Caco-2 (cell line): ENCODE measurements around the gene HCCS. TPM values are rescaled to one million over a fixed set of nuclear protein-coding genes. Genes with fewer than 3 reads are reported as not detected.
A peak's percentile ranks its signal among the peaks of the same experiment; 100 is the strongest.

ENCODE experiments used
- BruUV-seq: library from RNA; stranded (reverse); fragments of 400-500 nt; replicated peaks from 2 replicates; lab custom pipeline; 2021; lab: Mats Ljungman, UMichigan
- CTCF ChIA-PET: fragments of 300-600 bp; sonication (Branson Sonifier 250); formaldehyde crosslinking; loops from one replicate; lab custom pipeline; 2022; ENCODE audit warnings: antibody characterized with exemption; lab: Charles Lee
- POLR2A ChIA-PET: fragments of 300-600 bp; sonication (Branson Sonifier 250); formaldehyde crosslinking; loops from one replicate; lab custom pipeline; 2022; ENCODE audit warnings: antibody characterized with exemption; lab: Charles Lee
- DNase-seq, 2 experiments: peaks; one replicate each; pipeline versions ENCODE4 v3.0.0 to v3.0.0-alpha.2; 2020 to 2022
- H3K27me3 ChIP-seq: replicated peaks from 2 replicates; pipeline ENCODE4 v1.6.0; 2011; ENCODE audit warnings: low read length; ENCODE audit not compliant: control insufficient read depth, insufficient read depth
- H3K36me3 ChIP-seq: 2 replicates; pipeline ENCODE4 v1.5.1; 2011; ENCODE audit warnings: low read length; ENCODE audit not compliant: control insufficient read depth, insufficient read depth
- H3K4me1 ChIP-seq: fragments of 250-450 bp; sonication (Bioruptor Pico); 2 replicates; pipeline ENCODE4 v1.5.1; 2020; ENCODE audit warnings: mild to moderate bottlenecking
- H3K4me3 ChIP-seq: 2 replicates; pipeline ENCODE4 v1.5.1; 2011; ENCODE audit warnings: low read depth, mild to moderate bottlenecking, control low read depth, low read length
- H3K9me3 ChIP-seq: fragments of 250-450 bp; sonication (Bioruptor Pico); 2 replicates; pipeline ENCODE4 v1.5.1; 2020; ENCODE audit warnings: mild to moderate bottlenecking, moderate library complexity
- H3K27ac Mint-ChIP-seq: one replicate; pipeline ENCODE4 v1.8.0; 2022; ENCODE audit warnings: mixed read lengths; ENCODE audit not compliant: unreplicated experiment
- H3K27me3 Mint-ChIP-seq: one replicate; pipeline ENCODE4 v1.8.0; 2022; ENCODE audit warnings: mixed read lengths; ENCODE audit not compliant: insufficient read depth, unreplicated experiment
- H3K36me3 Mint-ChIP-seq: one replicate; pipeline ENCODE4 v1.8.0; 2022; ENCODE audit warnings: mild to moderate bottlenecking, mixed read lengths; ENCODE audit not compliant: insufficient read depth, unreplicated experiment
- H3K4me1 Mint-ChIP-seq: one replicate; pipeline ENCODE4 v1.8.0; 2022; ENCODE audit warnings: low read depth, mixed read lengths; ENCODE audit not compliant: unreplicated experiment
- H3K4me3 Mint-ChIP-seq: one replicate; pipeline ENCODE4 v1.8.0; 2022; ENCODE audit warnings: mild to moderate bottlenecking, moderate library complexity, mixed read lengths; ENCODE audit not compliant: unreplicated experiment
- H3K9me3 Mint-ChIP-seq: one replicate; pipeline ENCODE4 v1.8.0; 2022; ENCODE audit warnings: mixed read lengths; ENCODE audit not compliant: unreplicated experiment
- CTCF ChIP-seq, 2 experiments: fragments of 200-600 bp in 1 of 2; IDR thresholded peaks; 1 replicate in 1 of 2; 2 replicates in 1 of 2; pipeline versions ENCODE4 v1.5.1 to v1.8.0; 2011 to 2022; ENCODE audit warnings: antibody characterized with exemption in 1 of 2, control low read depth in 1 of 2, inconsistent platforms in 1 of 2, low read depth in 1 of 2, low read length in 1 of 2, mild to moderate bottlenecking in 1 of 2, moderate library complexity in 1 of 2; ENCODE audit not compliant: insufficient read depth in 1 of 2, severe bottlenecking in 1 of 2, unreplicated experiment in 1 of 2
- intact Hi-C: fragments of 100-400 bp; cut with micrococcal nuclease; formaldehyde crosslinking; loops from one replicate; pipeline ENCODE4 v1.10.0; 2022; ENCODE audit not compliant: unreplicated experiment
- total RNA-seq: library from RNA; stranded (reverse); gene quantifications from 2 replicates; pipeline ENCODE4 v1.2.3, GENCODE V29; 2022

Gene HCCS
- total RNA-seq, 1 experiment from 2014 or later: 42.4 TPM

GRCh38 chrX:11108253-11108941 lies 2.7 kb upstream of the HCCS start:
- no peak overlapping the region for H3K4me3 Mint-ChIP-seq
- H3K36me3 ChIP-seq: no peaks in the 10 kb centered on the region
- no peak overlapping the region for H3K4me3 ChIP-seq
- no peaks in the 10 kb centered on the region for H3K4me1 ChIP-seq
- H3K9me3 Mint-ChIP-seq: no peaks in the 10 kb centered on the region
- no peak for DNase-seq
- ChIA-PET POLR2A (no interaction called here), CTCF (no interaction called here)
- no peaks in the 10 kb centered on the region for H3K4me1 Mint-ChIP-seq
- BruUV-seq: no TSS peak
- H3K9me3 ChIP-seq: no peaks in the 10 kb centered on the region
- no peaks in the 10 kb centered on the region for H3K27me3 ChIP-seq
- TF ChIP-seq CTCF (IDR thresholded peaks at IDR 0.05; ENCODE audit: insufficient read depth in 1 of 2, low read depth in 1 of 2, low read length in 1 of 2, severe bottlenecking in 1 of 2, unreplicated experiment in 1 of 2): no peak
- intact Hi-C loops: loop anchor here (10.0 kb wide), 1 partner anchor 114 kb away; no protein-coding TSS in a partner anchor
- H3K36me3 Mint-ChIP-seq: peaks cover 14% of the 10 kb centered on the region
- no peak overlapping the region for H3K27ac Mint-ChIP-seq
- H3K27me3 Mint-ChIP-seq: no peaks in the 10 kb centered on the region

GRCh38 chrX:11109968-11110367 lies 1.2 kb upstream of the HCCS start:
- Histone ChIP-seq H3K36me3 (no peaks in the 10 kb centered on the region), H3K4me1 (no peaks in the 10 kb centered on the region), H3K9me3 (no peaks in the 10 kb centered on the region), H3K27me3 (no peaks in the 10 kb centered on the region), H3K4me3 (no peak overlapping the region)
- Mint-ChIP-seq H3K27ac (no peak overlapping the region), H3K9me3 (no peaks in the 10 kb centered on the region), H3K36me3 (peaks cover 22% of the 10 kb centered on the region), H3K4me1 (no peaks in the 10 kb centered on the region), H3K27me3 (no peaks in the 10 kb centered on the region), H3K4me3 (no peak overlapping the region)
- ChIA-PET POLR2A (no interaction called here), CTCF (no interaction called here)
- TF ChIP-seq CTCF (IDR thresholded peaks at IDR 0.05; ENCODE audit: insufficient read depth in 1 of 2, low read depth in 1 of 2, low read length in 1 of 2, severe bottlenecking in 1 of 2, unreplicated experiment in 1 of 2): no peak
- DNase-seq: no peak
- intact Hi-C loops: loop anchor here (5.0 to 10.0 kb wide), 2 partner anchors 115 to 783 kb away; no protein-coding TSS in a partner anchor
- no TSS peak for BruUV-seq

GRCh38 chrX:11111947-11112346 lies 815 bp downstream of the HCCS start:
- Histone ChIP-seq H3K4me3 (peak overlapping the region; percentile 82), H3K36me3 (no peaks in the 10 kb centered on the region), H3K27me3 (no peaks in the 10 kb centered on the region), H3K9me3 (no peaks in the 10 kb centered on the region), H3K4me1 (no peaks in the 10 kb centered on the region)
- Mint-ChIP-seq H3K27ac (peak overlapping the region; percentile 97), H3K4me1 (no peaks in the 10 kb centered on the region), H3K4me3 (no peak overlapping the region), H3K36me3 (peaks cover 39% of the 10 kb centered on the region), H3K27me3 (no peaks in the 10 kb centered on the region), H3K9me3 (no peaks in the 10 kb centered on the region)
- CTCF ChIA-PET: no interaction called here
- intact Hi-C loops: loop anchor here (5.0 kb wide), 1 partner anchor 785 kb away; no protein-coding TSS in a partner anchor
- BruUV-seq: TSS peak; percentile 46
- DNase-seq: no peak
- TF ChIP-seq CTCF (IDR thresholded peaks at IDR 0.05; ENCODE audit: insufficient read depth in 1 of 2, low read depth in 1 of 2, low read length in 1 of 2, severe bottlenecking in 1 of 2, unreplicated experiment in 1 of 2): no peak
- POLR2A ChIA-PET: no interaction called here
